SK-N-SH treated with all-trans-retinoic acid at 6 μM for 48 hours (cell line): Measurements from ENCODE around the gene SLC1A4.

ENCODE experiments used
- ATAC-seq: fragments of 200-7000 bp; cut with Tn5 transposase; 3 replicates; pipeline ENCODE4 v1.9.1; 2020; ENCODE audit warnings: mild to moderate bottlenecking, moderate library complexity
- ARNTL ChIP-seq: fragments of 450-650 bp; formaldehyde crosslinking; IDR thresholded peaks from 2 replicates; pipeline ENCODE4 v1.5.0; 2020; ENCODE audit warnings: low read depth, mild to moderate bottlenecking, moderate library complexity, borderline replicate concordance
- BACH2 ChIP-seq: fragments of 250-450 bp; sonication (Bioruptor Pico); IDR thresholded peaks from 2 replicates; pipeline ENCODE4 v1.9.0; 2021; ENCODE audit warnings: mild to moderate bottlenecking, borderline replicate concordance
- CSDC2 ChIP-seq: fragments of 250-450 bp; sonication (Bioruptor Pico); IDR thresholded peaks from 2 replicates; pipeline ENCODE4 v1.5.0; 2020; ENCODE audit warnings: mild to moderate bottlenecking, moderate library complexity
- CSRNP3 ChIP-seq: fragments of 250-450 bp; sonication (Bioruptor Pico); IDR thresholded peaks from 2 replicates; pipeline ENCODE4 v1.5.1; 2021; ENCODE audit warnings: mild to moderate bottlenecking, moderate library complexity
- ESRRG ChIP-seq: fragments of 250-450 bp; sonication (Bioruptor Pico); IDR thresholded peaks from 2 replicates; pipeline ENCODE4 v1.6.1; 2021; ENCODE audit warnings: mild to moderate bottlenecking
- GLIS3 ChIP-seq: fragments of 250-450 bp; sonication (Bioruptor Pico); IDR thresholded peaks from 2 replicates; pipeline ENCODE4 v1.5.0; 2020; ENCODE audit warnings: mild to moderate bottlenecking, moderate library complexity
- ISL1 ChIP-seq: fragments of 250-450 bp; sonication (Bioruptor Pico); IDR thresholded peaks from 2 replicates; pipeline ENCODE4 v2.1.2; 2022; ENCODE audit warnings: mild to moderate bottlenecking, moderate library complexity
- PPARA ChIP-seq: fragments of 250-450 bp; sonication (Bioruptor Pico); IDR thresholded peaks from 2 replicates; pipeline ENCODE4 v1.5.0; 2020; ENCODE audit warnings: mild to moderate bottlenecking, borderline replicate concordance
- RARB ChIP-seq: fragments of 250-450 bp; sonication (Bioruptor Pico); IDR thresholded peaks from 2 replicates; pipeline ENCODE4 v1.8.0; 2021; ENCODE audit warnings: mild to moderate bottlenecking, moderate library complexity
- SNAI2 ChIP-seq: fragments of 250-450 bp; sonication (Bioruptor Pico); IDR thresholded peaks from 2 replicates; pipeline ENCODE4 v1.5.0; 2020; ENCODE audit warnings: mild to moderate bottlenecking, moderate library complexity
- TCF4 ChIP-seq: fragments of 250-450 bp; sonication (Bioruptor Pico); IDR thresholded peaks from 2 replicates; pipeline ENCODE4 v1.8.0; 2021; ENCODE audit warnings: mild to moderate bottlenecking, moderate library complexity, borderline replicate concordance
- TOX ChIP-seq: fragments of 250-450 bp; sonication (Bioruptor Pico); IDR thresholded peaks from 2 replicates; pipeline ENCODE4 v1.8.0; 2021; ENCODE audit warnings: mild to moderate bottlenecking, moderate library complexity, borderline replicate concordance
- ZC3H10 ChIP-seq: fragments of 250-450 bp; sonication (Bioruptor Pico); IDR thresholded peaks from 2 replicates; pipeline ENCODE4 v1.5.1; 2021; ENCODE audit warnings: mild to moderate bottlenecking, moderate library complexity
- ZFP3 ChIP-seq: fragments of 250-450 bp; sonication (Bioruptor Pico); IDR thresholded peaks from 2 replicates; pipeline ENCODE4 v1.5.0; 2020; ENCODE audit warnings: mild to moderate bottlenecking, moderate library complexity
- ZFP30 ChIP-seq: fragments of 450-650 bp; formaldehyde crosslinking; IDR thresholded peaks from 2 replicates; pipeline ENCODE4 v1.5.0; 2022; ENCODE audit warnings: mild to moderate bottlenecking, moderate library complexity
- ZNF565 ChIP-seq: fragments of 450-650 bp; formaldehyde crosslinking; conservative IDR thresholded peaks from 2 replicates; pipeline ENCODE4 v1.5.0; 2020; ENCODE audit warnings: low read depth, mild to moderate bottlenecking, moderate library complexity
- ZNF70 ChIP-seq: fragments of 450-650 bp; formaldehyde crosslinking; IDR thresholded peaks from 2 replicates; pipeline ENCODE4 v1.5.0; 2020; ENCODE audit warnings: mild to moderate bottlenecking, moderate library complexity
- ZNF8 ChIP-seq: fragments of 450-650 bp; formaldehyde crosslinking; IDR thresholded peaks from 2 replicates; pipeline ENCODE4 v1.5.0; 2020; ENCODE audit warnings: mild to moderate bottlenecking, moderate library complexity
- TF ChIP-seq, protein P1 (sequence below): fragments of 250-450 bp; sonication (Bioruptor Pico); IDR thresholded peaks from 2 replicates; pipeline ENCODE4 v1.8.0; 2020; ENCODE audit warnings: mild to moderate bottlenecking, moderate library complexity, borderline replicate concordance
- TF ChIP-seq, protein P2 (sequence below): fragments of 250-450 bp; sonication (Bioruptor Pico); IDR thresholded peaks from 2 replicates; pipeline ENCODE4 v1.5.1; 2020; ENCODE audit warnings: low read depth, mild to moderate bottlenecking, moderate library complexity
- TF ChIP-seq, protein P3 (sequence below): fragments of 250-450 bp; sonication (Bioruptor Pico); IDR thresholded peaks from 2 replicates; pipeline ENCODE4 v1.5.0; 2020; ENCODE audit warnings: mild to moderate bottlenecking, moderate library complexity

SLC1A4 gene

GRCh38 chr2:64982311-64982857 is 6.8 kb upstream of the SLC1A4 start:
- ATAC-seq, result no peak

DNA sequence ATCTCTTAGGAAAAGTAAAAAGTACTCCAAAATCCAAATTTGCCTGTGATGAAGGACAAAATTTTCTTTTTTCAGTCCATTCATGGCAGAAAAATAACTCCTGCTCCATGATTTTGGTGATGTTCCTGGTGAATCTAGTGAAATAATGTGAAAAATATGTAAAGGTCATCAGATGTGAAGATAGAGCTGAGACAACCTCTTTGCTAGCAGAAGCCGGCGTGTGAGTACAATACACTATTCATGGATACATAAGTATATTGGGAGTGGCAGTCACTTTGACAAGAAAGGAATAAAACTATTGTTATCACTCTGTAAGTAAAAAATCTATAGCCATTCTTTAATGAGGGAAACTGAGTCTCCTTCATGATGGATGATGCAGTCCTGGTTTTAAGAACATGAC is 6.3 kb upstream of the SLC1A4 start:
- no peak for ATAC-seq
- TF ChIP-seq ZC3H10 (CRISPR knock-in tag), result no peak
- TF ChIP-seq ESRRG, result no peak
- TF ChIP-seq, protein P1, sequence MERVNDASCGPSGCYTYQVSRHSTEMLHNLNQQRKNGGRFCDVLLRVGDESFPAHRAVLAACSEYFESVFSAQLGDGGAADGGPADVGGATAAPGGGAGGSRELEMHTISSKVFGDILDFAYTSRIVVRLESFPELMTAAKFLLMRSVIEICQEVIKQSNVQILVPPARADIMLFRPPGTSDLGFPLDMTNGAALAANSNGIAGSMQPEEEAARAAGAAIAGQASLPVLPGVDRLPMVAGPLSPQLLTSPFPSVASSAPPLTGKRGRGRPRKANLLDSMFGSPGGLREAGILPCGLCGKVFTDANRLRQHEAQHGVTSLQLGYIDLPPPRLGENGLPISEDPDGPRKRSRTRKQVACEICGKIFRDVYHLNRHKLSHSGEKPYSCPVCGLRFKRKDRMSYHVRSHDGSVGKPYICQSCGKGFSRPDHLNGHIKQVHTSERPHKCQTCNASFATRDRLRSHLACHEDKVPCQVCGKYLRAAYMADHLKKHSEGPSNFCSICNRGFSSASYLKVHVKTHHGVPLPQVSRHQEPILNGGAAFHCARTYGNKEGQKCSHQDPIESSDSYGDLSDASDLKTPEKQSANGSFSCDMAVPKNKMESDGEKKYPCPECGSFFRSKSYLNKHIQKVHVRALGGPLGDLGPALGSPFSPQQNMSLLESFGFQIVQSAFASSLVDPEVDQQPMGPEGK (CRISPR knock-in tag), result no peak
- TF ChIP-seq ZNF70 (CRISPR knock-in tag), result no peak
- TF ChIP-seq ZNF8 (CRISPR knock-in tag), result no peak
- TF ChIP-seq TOX (CRISPR knock-in tag), result no peak
- no peak for TF ChIP-seq ISL1 (CRISPR knock-in tag)
- TF ChIP-seq BACH2 (CRISPR knock-in tag), result no peak
- no peak for TF ChIP-seq TCF4
- no peak for TF ChIP-seq RARB (CRISPR knock-in tag)
- TF ChIP-seq, protein P2, sequence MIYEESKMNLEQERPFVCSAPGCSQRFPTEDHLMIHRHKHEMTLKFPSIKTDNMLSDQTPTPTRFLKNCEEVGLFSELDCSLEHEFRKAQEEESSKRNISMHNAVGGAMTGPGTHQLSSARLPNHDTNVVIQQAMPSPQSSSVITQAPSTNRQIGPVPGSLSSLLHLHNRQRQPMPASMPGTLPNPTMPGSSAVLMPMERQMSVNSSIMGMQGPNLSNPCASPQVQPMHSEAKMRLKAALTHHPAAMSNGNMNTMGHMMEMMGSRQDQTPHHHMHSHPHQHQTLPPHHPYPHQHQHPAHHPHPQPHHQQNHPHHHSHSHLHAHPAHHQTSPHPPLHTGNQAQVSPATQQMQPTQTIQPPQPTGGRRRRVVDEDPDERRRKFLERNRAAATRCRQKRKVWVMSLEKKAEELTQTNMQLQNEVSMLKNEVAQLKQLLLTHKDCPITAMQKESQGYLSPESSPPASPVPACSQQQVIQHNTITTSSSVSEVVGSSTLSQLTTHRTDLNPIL, result no peak
- TF ChIP-seq CSRNP3 (CRISPR knock-in tag), result no peak
- no peak for TF ChIP-seq ARNTL
- no peak for TF ChIP-seq ZFP3
- no peak for TF ChIP-seq PPARA (CRISPR knock-in tag)
- no peak for TF ChIP-seq ZNF565 (CRISPR knock-in tag)
- TF ChIP-seq, protein P3, sequence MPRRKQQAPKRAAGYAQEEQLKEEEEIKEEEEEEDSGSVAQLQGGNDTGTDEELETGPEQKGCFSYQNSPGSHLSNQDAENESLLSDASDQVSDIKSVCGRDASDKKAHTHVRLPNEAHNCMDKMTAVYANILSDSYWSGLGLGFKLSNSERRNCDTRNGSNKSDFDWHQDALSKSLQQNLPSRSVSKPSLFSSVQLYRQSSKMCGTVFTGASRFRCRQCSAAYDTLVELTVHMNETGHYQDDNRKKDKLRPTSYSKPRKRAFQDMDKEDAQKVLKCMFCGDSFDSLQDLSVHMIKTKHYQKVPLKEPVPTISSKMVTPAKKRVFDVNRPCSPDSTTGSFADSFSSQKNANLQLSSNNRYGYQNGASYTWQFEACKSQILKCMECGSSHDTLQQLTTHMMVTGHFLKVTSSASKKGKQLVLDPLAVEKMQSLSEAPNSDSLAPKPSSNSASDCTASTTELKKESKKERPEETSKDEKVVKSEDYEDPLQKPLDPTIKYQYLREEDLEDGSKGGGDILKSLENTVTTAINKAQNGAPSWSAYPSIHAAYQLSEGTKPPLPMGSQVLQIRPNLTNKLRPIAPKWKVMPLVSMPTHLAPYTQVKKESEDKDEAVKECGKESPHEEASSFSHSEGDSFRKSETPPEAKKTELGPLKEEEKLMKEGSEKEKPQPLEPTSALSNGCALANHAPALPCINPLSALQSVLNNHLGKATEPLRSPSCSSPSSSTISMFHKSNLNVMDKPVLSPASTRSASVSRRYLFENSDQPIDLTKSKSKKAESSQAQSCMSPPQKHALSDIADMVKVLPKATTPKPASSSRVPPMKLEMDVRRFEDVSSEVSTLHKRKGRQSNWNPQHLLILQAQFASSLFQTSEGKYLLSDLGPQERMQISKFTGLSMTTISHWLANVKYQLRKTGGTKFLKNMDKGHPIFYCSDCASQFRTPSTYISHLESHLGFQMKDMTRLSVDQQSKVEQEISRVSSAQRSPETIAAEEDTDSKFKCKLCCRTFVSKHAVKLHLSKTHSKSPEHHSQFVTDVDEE (CRISPR knock-in tag), result no peak
- TF ChIP-seq GLIS3, result no peak
- TF ChIP-seq CSDC2 (CRISPR knock-in tag), result no peak
- no peak for TF ChIP-seq ZFP30 (CRISPR knock-in tag)
- TF ChIP-seq, all 23 proteins: peak for 0

More at GRCh38 chr2:64982311-64982857, 6.8 kb upstream of the SLC1A4 start:
- TF ChIP-seq RARB (CRISPR knock-in tag) (no peak), SNAI2 (no peak), ZFP30 (CRISPR knock-in tag) (no peak), TOX (CRISPR knock-in tag) (no peak), ZNF70 (CRISPR knock-in tag) (no peak), TCF4 (no peak), CSDC2 (CRISPR knock-in tag) (no peak), GLIS3 (no peak), PPARA (CRISPR knock-in tag) (no peak), ZFP3 (no peak), ZNF8 (CRISPR knock-in tag) (no peak), CSRNP3 (CRISPR knock-in tag) (no peak), ISL1 (CRISPR knock-in tag) (no peak), ZC3H10 (CRISPR knock-in tag) (no peak), ZNF565 (CRISPR knock-in tag) (no peak), BACH2 (CRISPR knock-in tag) (no peak)
- TF ChIP-seq, protein P2, result no peak
